HepG2 (cell line): ENCODE measurements around the gene PSMD6. TPM values are rescaled to one million over a fixed set of nuclear protein-coding genes. Genes with fewer than 3 reads are reported as not detected.

Source experiments
- ATAC-seq: fragments of 200-7000 bp; cut with Tn5 transposase; 3 replicates; pipeline ENCODE4 v1.9.1; 2020; ENCODE audit warnings: mild to moderate bottlenecking, moderate library complexity
- BruUV-seq: library from RNA; stranded (reverse); fragments of 400-500 nt; replicated peaks from 2 replicates; lab custom pipeline; 2021; lab: Mats Ljungman, UMichigan
- CTCF ChIA-PET: fragments of 300-600 bp; formaldehyde crosslinking; extraction: SDS; loops from one replicate; lab custom pipeline; 2021; ENCODE audit warnings: low total read pairs, inconsistent platforms, low intra/inter-chr PET ratio; lab: Yijun Ruan, JAX
- POLR2A ChIA-PET: fragments of 350-600 bp; sonication (Branson Sonifier 250); formaldehyde crosslinking; loops from one replicate; lab custom pipeline; 2020; ENCODE audit warnings: antibody characterized with exemption, inconsistent platforms; lab: Yijun Ruan, JAX
- DNase-seq: peaks from one replicate; pipeline ENCODE4 v3.0.0-alpha.2; 2015; ENCODE audit warnings: low spot score
- FAIRE-seq: peaks from 3 replicates; lab custom pipeline; 2011; peaks lifted over from hg19 to GRCh38; lab: Jason Lieb, UNC
- H2AFZ ChIP-seq: one replicate; pipeline ENCODE4 v1.6.1; 2011; ENCODE audit warnings: low read length, inconsistent platforms
- H3K27ac ChIP-seq: fragments of 300-600 bp; 3 replicates; pipeline ENCODE4 v1.8.0; 2011; ENCODE audit warnings: mixed run types, mild to moderate bottlenecking, mixed read lengths, low read length, inconsistent platforms; ENCODE audit not compliant: insufficient read depth; ENCODE audit errors: extremely low read length
- H3K27me3 ChIP-seq, 2 experiments: fragments of 200-600 bp in 1 of 2; 2 replicates in 1 of 2; 3 replicates in 1 of 2; pipeline versions ENCODE4 v1.6.0 to v1.8.0; 2011; ENCODE audit warnings: low read length in 2 of 2, mild to moderate bottlenecking in 2 of 2, moderate library complexity in 2 of 2, inconsistent platforms in 1 of 2; ENCODE audit not compliant: insufficient read depth in 2 of 2, control insufficient read depth in 1 of 2
- H3K36me3 ChIP-seq, 2 experiments: fragments of 200-600 bp in 1 of 2; replicated peaks in 1 of 2; 2 replicates in 1 of 2; 3 replicates in 1 of 2; pipeline versions ENCODE4 v1.5.1 to v1.8.0; 2011; ENCODE audit warnings: low read length in 2 of 2, inconsistent platforms in 1 of 2; ENCODE audit not compliant: insufficient read depth in 2 of 2, control insufficient read depth in 1 of 2
- H3K4me1 ChIP-seq: 2 replicates; pipeline ENCODE4 v1.5.1; 2012; ENCODE audit warnings: low read length, inconsistent platforms; ENCODE audit not compliant: insufficient read depth
- H3K4me2 ChIP-seq: 2 replicates; pipeline ENCODE4 v1.6.0; 2011; ENCODE audit warnings: low read depth, low read length, inconsistent platforms
- H3K4me3 ChIP-seq, 3 experiments: fragments of 200-600 bp in 1 of 3; sonication (generic), shearing (Covaris generic) in 1 of 3; replicated peaks in 1 of 3; 2 replicates each; pipeline ENCODE4 v1.5.1; 2011 to 2016; ENCODE audit warnings: low read length in 3 of 3, inconsistent platforms in 2 of 3, low read depth in 2 of 3, mild to moderate bottlenecking in 2 of 3, control low read depth in 1 of 3, mixed read lengths in 1 of 3; ENCODE audit not compliant: insufficient read depth in 1 of 3
- H3K79me2 ChIP-seq: one replicate; pipeline ENCODE4 v1.6.1; 2011; ENCODE audit warnings: low read length, inconsistent platforms; ENCODE audit not compliant: insufficient read depth
- H3K9ac ChIP-seq: 2 replicates; pipeline ENCODE4 v1.6.0; 2011; ENCODE audit warnings: mild to moderate bottlenecking, low read depth, low read length, inconsistent platforms; ENCODE audit not compliant: insufficient read depth
- H3K9me3 ChIP-seq: 2 replicates; pipeline ENCODE4 v1.5.1; 2012; ENCODE audit warnings: mild to moderate bottlenecking, low read length
- H4K20me1 ChIP-seq: 2 replicates; pipeline ENCODE4 v1.6.0; 2011; ENCODE audit warnings: inconsistent platforms, mild to moderate bottlenecking, low read length, moderate library complexity; ENCODE audit not compliant: insufficient read depth
- CHD4 ChIP-seq: fragments of 200-600 bp; sonication (generic); IDR thresholded peaks from 2 replicates; pipeline ENCODE4 v1.7.0; 2017; ENCODE audit warnings: mild to moderate bottlenecking, low read length, borderline replicate concordance
- CREB1 ChIP-seq, 2 experiments: fragments of 450-650 bp in 1 of 2; IDR thresholded peaks; 2 replicates each; pipeline ENCODE4 v1.6.1; 2016 to 2017; ENCODE audit warnings: control low read depth in 1 of 2, mild to moderate bottlenecking in 1 of 2, missing compliant biosample characterization in 1 of 2, missing genetic modification characterization in 1 of 2
- E2F2 ChIP-seq: sonication (generic); formaldehyde crosslinking; IDR thresholded peaks from 2 replicates; pipeline ENCODE4 v1.4.0; 2020; ENCODE audit warnings: missing genetic modification reagents, borderline replicate concordance
- GTF2F1 ChIP-seq: fragments of 150-350 bp; IDR thresholded peaks from 2 replicates; pipeline ENCODE4 v1.6.1; 2014; ENCODE audit warnings: low read length
- MYPOP ChIP-seq: sonication (generic); formaldehyde crosslinking; IDR thresholded peaks from 2 replicates; pipeline ENCODE4 v1.8.1; 2023; ENCODE audit warnings: mild to moderate bottlenecking, moderate library complexity, missing genetic modification reagents
- THRA ChIP-seq: sonication (generic); formaldehyde crosslinking; IDR thresholded peaks from 2 replicates; pipeline ENCODE4 v1.4.0; 2020; ENCODE audit warnings: missing genetic modification reagents, borderline replicate concordance
- ZBTB7A ChIP-seq: sonication (generic); formaldehyde crosslinking; IDR thresholded peaks from 2 replicates; pipeline ENCODE4 v1.8.0; 2022; ENCODE audit warnings: mild to moderate bottlenecking, missing genetic modification reagents
- ZNF512B ChIP-seq: sonication (generic); formaldehyde crosslinking; IDR thresholded peaks from 2 replicates; pipeline ENCODE4 v1.5.1; 2020; ENCODE audit warnings: missing genetic modification reagents, mild to moderate bottlenecking, borderline replicate concordance
- ZNF75D ChIP-seq: sonication (generic); formaldehyde crosslinking; IDR thresholded peaks from 2 replicates; pipeline ENCODE4 v1.8.1; 2023; ENCODE audit warnings: missing genetic modification reagents, mild to moderate bottlenecking, borderline replicate concordance
- WGBS: methylation state at CpG from one replicate; pipeline ENCODE4 v1.1.6; 2017; ENCODE audit warnings: low lambda C conversion rate; 5-methylcytosine and 5-hydroxymethylcytosine counted together
- in situ Hi-C: cut with HindIII; loops from 2 replicates; pipeline ENCODE4 v1.10.0; 2017; ENCODE audit warnings: low pct_unique_long_range_greater_than_20kb; ENCODE audit not compliant: extremely low pct_ligation_motif_present
- intact Hi-C: fragments of 100-400 bp; cut with micrococcal nuclease; formaldehyde crosslinking; loops from one replicate; pipeline ENCODE4 v1.10.0; 2022; ENCODE audit not compliant: unreplicated experiment
- polyA plus RNA-seq, 8 experiments: library from polyadenylated mRNA; depleted of rRNA in 3 of 8; stranded (reverse) in 7 of 8; unstranded in 1 of 8; fragments of >200 nt; fragmentation: Illumina TruSeq in 4 of 8; extraction: Trizol in 4 of 8; gene quantifications; 2 replicates each; pipeline versions ENCODE4 v1.2.1 to v1.2.3, GENCODE V29; 2011 to 2016; ENCODE audit warnings: low read depth in 4 of 8, missing spikeins in 1 of 8, mixed read lengths in 1 of 8; ENCODE audit not compliant: insufficient read depth in 1 of 8
- total RNA-seq, 5 experiments: library from RNA; depleted of rRNA; stranded (reverse); fragments of >200 nt; fragmentation: Illumina TruSeq; extraction: Trizol; gene quantifications; 2 replicates each; pipeline ENCODE4 v1.2.3, GENCODE V29; 2016; ENCODE audit warnings: low read depth in 1 of 5
- TF ChIP-seq, protein P1 (sequence below): sonication (generic); formaldehyde crosslinking; IDR thresholded peaks from 2 replicates; pipeline ENCODE4 v1.4.0; 2020; ENCODE audit warnings: missing genetic modification reagents

The PSMD6 gene
- total and polyA plus RNA-seq, 2 of the 13 experiments (the other 11 are each of a cell fraction or from before 2014, with no cell fraction given): 36.8 to 117 TPM

DNA sequence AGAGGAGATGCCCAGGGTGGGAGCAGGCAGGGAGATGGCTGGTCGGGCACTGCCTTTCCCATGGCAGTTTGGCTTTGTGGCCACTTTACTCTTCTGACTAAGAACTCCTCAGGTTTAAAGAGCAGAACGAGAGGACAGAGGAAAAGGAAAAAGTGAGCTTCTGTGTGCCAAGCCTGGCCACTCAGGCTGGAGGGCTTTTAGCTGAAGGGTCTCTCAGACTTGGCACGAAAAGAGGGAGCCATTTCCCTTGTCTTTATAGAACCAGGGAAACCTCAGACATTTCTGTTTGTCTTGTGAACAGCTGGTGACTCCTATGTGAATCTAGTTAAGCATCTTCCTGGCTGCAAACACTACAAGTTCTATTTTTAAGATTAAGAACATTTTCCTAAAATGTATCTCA is 23.3 kb upstream of the PSMD6 start (continued):
- TF ChIP-seq E2F2 (CRISPR knock-in tag) (no peak), MYPOP (CRISPR knock-in tag) (no peak)

DNA sequence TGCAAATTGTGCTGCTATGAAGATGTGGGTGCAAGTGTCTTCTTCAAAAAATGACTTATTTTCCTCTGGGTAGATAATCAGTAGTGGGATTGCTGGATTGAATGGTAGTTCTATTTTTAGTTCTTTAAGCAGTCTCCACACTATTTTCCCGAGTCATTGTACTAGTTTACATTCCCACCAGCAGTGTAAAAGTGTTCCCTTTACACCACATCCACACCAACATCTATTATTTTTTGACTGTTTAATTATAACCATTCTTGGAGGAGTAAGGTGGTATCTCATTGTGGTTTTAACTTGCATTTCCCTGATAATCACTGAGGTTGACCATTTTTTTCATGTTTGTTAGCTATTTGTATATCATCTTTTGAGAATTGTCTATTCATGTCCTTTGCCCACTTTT is 19.7 kb upstream of the PSMD6 start:
- Histone ChIP-seq H3K79me2 (no peaks in the 10 kb centered on the region), H2AFZ (no peak overlapping the region), H3K4me1 (no peaks in the 10 kb centered on the region), H3K36me3 (no peaks in the 10 kb centered on the region), H3K9me3 (no peaks in the 10 kb centered on the region), H3K4me2 (no peak overlapping the region), H3K27ac (no peak overlapping the region), H3K9ac (no peak overlapping the region), H4K20me1 (no peaks in the 10 kb centered on the region), H3K27me3 (0 out of 5 replicates have a peak, but pooled peaks cover 0 to 6% of the 10 kb centered on the region in 2 experiments), H3K4me3 (no peak overlapping the region)
- no TSS peak for BruUV-seq
- ChIA-PET POLR2A (no interaction called here), CTCF (no interaction called here)
- intact Hi-C loops: no loop called here
- FAIRE-seq (no peak), ATAC-seq (no peak), DNase-seq (no peak)
- 0% methylated on average over 1 of the region's 1 CpG for WGBS
- in situ Hi-C loops: no loop called here
- TF ChIP-seq ZNF512B (CRISPR knock-in tag) (no peak), GTF2F1 (no peak), ZNF75D (CRISPR knock-in tag) (no peak), THRA (CRISPR knock-in tag) (no peak), CHD4 (no peak), ZBTB7A (CRISPR knock-in tag) (no peak), CREB1 (IDR thresholded peaks at IDR 0.05) (no peak), CREB1 (CRISPR knock-in tag; IDR thresholded peaks at IDR 0.05) (no peak)
- TF ChIP-seq, protein P1, sequence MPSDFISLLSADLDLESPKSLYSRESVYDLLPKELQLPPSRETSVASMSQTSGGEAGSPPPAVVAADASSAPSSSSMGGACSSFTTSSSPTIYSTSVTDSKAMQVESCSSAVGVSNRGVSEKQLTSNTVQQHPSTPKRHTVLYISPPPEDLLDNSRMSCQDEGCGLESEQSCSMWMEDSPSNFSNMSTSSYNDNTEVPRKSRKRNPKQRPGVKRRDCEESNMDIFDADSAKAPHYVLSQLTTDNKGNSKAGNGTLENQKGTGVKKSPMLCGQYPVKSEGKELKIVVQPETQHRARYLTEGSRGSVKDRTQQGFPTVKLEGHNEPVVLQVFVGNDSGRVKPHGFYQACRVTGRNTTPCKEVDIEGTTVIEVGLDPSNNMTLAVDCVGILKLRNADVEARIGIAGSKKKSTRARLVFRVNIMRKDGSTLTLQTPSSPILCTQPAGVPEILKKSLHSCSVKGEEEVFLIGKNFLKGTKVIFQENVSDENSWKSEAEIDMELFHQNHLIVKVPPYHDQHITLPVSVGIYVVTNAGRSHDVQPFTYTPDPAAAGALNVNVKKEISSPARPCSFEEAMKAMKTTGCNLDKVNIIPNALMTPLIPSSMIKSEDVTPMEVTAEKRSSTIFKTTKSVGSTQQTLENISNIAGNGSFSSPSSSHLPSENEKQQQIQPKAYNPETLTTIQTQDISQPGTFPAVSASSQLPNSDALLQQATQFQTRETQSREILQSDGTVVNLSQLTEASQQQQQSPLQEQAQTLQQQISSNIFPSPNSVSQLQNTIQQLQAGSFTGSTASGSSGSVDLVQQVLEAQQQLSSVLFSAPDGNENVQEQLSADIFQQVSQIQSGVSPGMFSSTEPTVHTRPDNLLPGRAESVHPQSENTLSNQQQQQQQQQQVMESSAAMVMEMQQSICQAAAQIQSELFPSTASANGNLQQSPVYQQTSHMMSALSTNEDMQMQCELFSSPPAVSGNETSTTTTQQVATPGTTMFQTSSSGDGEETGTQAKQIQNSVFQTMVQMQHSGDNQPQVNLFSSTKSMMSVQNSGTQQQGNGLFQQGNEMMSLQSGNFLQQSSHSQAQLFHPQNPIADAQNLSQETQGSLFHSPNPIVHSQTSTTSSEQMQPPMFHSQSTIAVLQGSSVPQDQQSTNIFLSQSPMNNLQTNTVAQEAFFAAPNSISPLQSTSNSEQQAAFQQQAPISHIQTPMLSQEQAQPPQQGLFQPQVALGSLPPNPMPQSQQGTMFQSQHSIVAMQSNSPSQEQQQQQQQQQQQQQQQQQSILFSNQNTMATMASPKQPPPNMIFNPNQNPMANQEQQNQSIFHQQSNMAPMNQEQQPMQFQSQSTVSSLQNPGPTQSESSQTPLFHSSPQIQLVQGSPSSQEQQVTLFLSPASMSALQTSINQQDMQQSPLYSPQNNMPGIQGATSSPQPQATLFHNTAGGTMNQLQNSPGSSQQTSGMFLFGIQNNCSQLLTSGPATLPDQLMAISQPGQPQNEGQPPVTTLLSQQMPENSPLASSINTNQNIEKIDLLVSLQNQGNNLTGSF (CRISPR knock-in tag): no peak
